ENCODE data around the gene PCNX3.

Gene PCNX3

DNA sequence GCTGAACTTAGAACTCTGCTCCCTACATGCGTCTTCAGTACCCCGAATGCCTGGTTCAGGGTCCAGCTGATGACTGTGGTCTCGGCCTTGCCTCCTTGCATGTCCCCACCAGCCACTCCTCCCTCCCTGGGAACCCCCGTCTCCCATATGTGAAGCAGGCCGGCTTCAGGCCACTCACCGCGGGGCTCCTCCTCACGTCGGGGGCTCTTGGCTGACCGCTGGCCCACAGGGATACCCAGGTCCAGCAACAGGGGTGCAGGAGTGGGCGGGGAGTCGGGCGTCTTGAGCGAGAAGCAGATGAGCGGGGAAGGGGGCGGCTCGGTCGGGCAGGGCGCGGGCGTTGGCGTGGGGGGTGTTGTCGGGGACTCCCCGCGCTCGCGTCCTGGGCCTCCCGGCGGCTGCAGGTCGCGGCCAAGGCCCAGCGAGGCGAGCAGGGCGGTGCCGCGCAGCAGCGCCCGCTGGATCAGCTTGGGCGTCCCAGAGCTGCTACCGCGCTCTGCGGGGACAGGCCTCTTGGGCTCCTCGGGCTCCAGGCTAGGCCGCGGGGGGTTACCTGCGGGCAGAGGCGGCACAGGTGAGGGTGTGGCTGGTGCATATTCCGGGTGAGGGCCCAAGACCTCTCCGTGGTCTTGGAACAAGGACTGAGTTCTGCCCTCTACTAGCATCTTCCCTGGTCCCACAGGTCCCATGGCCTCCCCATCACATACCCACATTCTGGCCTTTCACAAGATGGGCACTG is 16.2 kb upstream of the PCNX3 start:
- no peak for DNase-seq (ENCODE audit: low read depth)

DNA sequence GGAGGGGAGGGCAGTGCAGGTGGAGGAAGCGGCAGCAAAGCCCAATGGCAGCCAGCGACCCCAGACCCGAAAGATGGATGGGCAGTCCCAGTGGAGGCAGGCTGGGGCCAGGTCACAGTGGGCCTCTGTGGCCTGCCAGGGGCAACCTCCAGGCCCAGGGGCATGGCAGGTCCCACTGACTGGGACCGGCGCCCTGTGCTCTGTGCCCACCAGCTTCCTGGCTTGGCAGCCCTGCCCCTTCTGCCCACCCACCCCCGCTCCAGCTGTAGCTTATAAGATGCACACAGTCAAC is 15.7 kb upstream of the PCNX3 start:
- no peak for DNase-seq (ENCODE audit: low read depth)

DNA sequence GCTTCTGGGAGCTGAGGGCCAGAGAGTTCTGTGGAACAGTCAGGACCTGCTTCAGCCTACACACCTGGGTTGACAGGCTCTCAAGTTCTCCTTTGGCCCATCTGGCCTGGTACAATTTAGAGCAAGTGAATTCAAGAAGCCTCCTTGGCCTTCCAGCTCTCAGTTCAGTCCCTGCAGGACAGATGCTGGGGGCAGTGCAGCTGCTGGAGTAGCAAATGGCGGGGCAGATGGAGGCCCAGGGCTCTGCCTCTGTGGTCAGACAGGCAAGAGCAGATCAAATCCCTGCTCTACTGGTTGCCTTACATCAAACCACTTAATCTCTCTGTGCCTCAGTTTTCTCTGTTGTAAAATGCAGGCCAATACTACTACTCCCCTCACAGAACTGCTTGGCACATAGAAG is 11.3 kb upstream of the PCNX3 start:
- no peak for DNase-seq (ENCODE audit: low read depth)

DNA sequence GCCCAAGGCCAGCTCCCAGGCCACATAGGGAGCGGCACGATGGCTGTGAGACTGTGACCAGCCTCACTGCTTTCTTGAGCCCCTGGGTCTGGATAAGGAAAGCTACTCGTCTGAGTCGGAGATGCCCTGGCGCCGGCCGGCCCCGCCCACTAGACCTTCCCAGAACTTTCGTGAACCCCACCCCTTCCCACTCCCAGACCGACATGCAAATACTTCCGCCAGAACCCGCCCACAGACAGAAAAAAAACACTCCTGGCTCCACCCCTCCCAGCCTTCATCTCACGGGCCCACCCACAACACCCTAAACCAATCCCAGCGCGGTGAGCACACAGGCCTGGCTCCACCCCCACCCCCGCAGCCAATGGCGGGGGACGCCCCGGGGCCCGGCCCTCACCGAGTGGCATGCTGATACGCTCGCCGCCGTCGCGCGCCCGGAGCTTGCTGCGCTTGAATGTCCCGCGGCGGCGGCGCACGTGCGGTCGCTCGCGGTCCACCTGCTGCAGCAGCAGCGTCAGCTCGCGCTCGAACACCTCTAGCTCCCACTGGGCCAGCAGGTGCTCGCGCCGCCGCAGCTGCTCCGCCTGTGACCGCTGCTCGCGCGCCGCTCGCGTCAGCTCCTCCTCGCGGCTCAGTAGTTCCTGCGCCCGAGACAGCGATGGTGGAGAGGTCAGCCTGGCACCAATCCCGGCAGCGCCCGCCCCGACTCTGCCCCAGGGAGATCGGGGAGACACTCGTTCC is 8.5 kb upstream of the PCNX3 start:
- DNase-seq (ENCODE audit: low read depth) = no peak

DNA sequence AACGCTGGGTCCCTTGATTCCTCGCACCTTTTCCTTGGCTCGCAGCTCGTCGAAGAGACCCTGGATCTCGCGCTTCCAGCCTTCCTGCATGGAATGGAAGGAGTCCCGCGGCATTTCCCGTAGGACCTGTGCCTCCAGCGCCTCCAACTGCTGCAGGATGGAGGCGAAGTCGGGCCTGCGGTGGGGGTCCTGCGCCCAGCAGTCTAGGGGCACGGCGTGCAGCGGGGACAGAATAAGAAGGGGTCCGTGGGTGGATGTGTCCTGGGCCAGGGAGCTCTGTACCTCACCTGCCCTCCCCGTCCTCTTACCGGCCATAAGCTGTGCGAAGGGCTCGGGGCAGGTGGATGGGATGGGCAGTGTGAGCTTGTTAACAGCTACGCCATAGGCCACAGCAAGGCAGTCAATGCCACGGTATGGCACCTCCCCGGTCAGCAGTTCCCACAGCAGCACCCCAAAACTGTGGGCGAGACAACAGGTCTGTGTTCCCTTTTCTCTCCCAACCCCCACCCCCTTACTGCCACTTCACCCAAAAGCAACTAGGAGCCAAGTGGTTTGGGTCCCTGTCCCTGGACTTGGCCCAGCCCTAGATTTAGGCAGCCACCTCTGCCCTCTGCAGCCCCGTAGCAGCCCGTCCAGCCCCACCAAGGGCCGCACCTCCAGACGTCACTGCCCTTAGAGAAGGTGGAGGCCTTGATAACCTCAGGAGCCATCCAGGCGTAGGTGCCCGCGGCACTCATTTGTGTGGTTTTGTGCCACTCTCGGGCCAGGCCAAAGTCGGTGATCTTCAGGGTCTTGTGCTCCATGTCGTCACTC is 7.8 kb upstream of the PCNX3 start:
- no peak for DNase-seq (ENCODE audit: low read depth)

DNA sequence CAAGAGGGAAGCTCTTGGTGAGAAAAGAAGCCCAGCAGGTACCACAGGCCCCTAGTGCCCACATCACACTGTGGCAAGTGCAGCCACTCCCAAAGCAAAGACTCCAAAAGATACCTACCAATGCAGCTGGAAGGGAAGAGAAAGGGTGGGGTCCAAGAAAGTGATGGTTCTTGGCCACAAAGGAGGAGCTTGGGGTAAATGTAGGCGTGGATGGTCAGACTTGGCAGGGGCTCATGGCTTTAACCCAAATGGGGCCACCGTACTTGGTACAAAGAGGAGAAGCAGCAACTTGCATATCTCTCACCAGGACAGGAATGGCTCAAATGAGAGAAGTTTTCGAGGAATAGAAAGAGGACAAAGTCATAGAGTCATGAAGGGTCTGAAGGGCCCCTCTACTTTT is 6.3 kb upstream of the PCNX3 start:
- DNase-seq (ENCODE audit: low read depth) = no peak

DNA sequence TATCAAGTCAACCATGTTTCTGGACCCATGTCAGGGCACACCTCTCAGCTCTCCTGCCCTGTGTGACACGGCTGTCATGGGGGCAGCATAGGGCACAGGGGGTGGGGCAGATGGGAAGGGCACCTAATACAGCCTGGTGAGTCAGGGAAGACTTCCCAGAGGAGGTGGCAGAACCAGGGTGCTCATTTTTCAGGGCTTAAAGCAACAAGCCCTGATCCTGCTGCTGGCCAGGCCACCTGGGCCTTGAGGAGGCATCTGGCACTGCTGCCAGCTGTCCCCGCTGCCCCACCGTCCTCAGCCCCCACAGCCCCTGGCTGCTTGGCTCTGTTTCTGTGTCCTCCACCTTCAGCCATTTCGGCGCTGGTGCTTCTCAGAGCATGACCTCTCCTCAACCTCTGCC is 5.9 kb upstream of the PCNX3 start:
- no peak for DNase-seq (ENCODE audit: low read depth)

DNA sequence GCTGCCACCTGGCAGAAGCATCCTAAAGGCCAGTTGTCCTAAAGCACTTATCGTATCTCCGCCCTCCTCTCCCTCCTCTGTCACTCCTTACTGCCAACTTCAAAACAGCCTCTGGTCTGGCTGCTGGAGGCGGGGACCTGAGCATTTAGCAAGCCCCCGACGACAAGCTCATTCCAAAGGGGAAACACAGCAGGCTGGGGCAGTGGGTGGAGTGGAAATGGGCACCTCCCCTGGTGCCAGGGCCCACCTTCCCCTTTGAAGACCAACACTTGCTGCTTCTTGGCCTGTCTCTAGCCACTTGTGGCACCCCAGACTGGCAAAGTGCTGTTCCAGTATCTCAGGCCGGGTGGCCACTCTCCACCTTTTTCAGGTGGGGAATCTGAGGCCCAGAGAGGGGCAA is 5.2 kb upstream of the PCNX3 start:
- DNase-seq (ENCODE audit: low read depth) = no peak

DNA sequence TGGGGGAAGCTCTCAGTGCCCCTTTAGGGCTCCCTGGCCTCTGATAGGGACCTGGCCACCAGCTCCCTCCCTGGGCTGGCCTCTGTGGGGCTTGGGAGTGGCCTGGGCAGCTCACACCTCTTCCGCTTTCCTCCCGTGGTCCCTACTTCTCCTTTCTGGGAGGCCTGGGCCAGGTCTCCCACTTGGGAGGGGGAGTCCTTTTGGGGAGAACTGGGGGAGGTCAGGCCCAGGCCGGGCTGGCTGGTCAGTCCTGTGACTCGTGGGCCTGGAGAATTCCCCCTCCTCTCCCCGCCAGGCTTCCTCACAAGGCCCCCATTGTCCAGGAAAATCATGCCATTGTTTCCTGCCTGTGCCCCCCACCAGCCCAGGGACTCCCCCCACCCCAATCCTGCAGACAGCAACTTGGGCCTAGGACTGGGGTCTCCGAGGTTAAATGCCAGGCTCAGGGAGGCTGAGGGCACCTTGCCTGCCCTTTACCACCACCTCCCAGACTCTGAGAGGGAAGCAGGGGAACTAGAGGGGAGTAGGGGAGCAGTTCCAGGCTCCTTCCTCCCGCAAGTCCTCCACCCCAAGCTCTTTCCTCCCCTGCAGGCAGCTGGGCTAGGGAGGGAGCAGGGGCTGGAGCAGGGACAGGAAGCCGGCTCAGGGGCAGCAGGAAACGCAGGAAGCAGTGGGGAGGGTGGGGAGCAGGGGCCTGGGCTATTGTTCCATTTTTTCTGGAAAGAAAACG is 4.4 kb upstream of the PCNX3 start:
- DNase-seq (ENCODE audit: low read depth) = no peak

DNA sequence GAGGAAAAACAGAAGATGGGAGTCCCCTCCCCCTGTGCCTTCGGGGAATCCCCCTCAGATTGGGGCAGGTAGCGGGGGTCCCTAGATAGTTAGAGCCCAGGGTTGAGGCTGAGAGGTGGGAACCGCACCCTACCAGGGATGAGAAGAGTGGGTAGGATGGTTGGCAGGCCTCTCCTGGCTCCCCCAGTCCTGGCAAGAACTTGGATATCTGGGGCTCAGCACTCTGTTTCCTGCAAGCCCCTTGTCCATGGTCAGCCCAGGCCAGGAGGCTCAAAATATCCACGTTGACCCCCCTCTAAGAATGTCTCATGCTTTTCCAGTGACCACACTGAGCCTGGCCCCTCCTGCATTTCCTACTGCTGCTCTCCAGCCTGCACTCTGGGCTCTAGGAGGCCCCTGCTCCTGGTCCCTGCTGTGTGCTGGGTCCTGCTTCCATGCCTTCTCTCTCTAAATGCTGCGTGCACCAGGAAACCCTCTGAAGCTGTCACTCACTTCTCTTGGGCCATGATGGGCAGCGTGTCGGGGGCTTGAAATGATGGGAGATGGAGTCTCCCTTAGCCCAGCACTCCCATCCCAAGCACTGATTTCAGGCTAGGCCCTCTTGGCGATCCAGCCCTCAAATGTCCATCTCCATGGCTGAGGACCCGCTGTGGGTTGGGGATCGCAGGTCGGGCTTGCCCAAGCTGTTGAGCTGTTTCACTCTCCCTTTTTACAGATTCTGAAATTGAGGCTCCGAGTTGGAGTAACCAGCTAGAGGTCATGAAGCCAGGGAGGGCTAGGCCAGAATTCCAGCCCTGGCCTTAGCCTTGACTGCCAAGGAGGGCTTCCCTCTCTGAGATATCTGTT is 3.6 kb upstream of the PCNX3 start:
- no peak for DNase-seq (ENCODE audit: low read depth)

DNA sequence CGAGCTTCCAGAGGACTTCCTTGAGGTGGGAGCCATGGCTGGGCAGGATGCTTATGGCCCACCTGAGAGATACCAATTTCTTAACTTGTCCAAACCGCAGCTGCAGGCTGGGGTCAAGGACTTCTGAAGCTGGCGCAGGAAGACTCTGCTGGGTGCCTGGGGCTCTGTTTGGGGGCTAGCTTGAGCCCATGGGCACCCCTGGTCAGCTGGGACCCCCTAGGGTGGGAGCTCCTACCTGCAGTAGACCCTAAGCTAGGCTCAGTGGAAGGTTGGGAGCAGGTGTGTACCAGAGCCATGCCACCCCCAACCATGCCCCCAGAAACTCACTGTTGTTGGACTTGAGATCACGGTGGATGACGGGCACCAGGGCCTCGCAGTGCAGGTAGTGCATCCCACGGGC is 2.9 kb upstream of the PCNX3 start:
- no peak for DNase-seq (ENCODE audit: low read depth)

DNA sequence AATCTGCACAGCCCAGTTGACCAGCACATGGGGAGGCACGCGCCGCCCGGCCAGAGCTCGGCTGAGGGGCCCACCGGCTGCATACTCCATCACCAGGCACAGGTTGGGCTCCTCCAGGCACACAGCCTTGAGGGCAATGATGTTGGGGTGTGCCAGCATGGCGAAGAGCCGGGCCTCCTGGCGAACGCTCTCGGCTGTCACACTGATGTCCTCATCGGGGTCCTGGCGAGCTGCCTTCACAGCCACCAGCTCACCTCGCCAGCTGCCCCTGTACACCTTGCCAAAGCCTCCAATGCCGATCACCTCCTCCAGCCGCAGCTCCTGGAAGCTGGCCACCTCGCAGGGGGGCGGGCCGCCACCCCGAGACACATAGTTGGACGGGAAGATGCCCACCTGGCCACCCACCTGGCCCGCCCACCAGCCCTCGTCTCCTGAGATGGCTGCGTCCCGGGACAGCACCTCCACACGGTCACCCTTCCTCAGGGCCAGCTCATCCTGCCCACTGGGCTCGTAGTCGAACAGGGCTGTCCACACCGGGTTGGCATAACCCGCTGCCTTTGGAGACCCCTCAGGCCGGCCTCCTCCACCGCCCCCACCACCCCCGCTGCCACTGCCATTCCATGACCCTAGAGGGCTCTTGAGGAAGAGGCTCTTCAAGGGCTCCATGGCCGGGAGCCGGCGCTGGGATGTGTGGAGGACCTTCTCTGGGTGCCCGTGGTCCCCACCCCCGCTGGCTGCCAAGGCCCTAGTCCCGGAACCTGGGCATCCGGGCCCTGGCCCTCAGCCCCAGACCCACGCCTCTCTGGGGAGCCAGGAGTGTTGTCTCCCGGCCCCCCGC is 2.3 kb upstream of the PCNX3 start:
- no peak for DNase-seq (ENCODE audit: low read depth)

DNA sequence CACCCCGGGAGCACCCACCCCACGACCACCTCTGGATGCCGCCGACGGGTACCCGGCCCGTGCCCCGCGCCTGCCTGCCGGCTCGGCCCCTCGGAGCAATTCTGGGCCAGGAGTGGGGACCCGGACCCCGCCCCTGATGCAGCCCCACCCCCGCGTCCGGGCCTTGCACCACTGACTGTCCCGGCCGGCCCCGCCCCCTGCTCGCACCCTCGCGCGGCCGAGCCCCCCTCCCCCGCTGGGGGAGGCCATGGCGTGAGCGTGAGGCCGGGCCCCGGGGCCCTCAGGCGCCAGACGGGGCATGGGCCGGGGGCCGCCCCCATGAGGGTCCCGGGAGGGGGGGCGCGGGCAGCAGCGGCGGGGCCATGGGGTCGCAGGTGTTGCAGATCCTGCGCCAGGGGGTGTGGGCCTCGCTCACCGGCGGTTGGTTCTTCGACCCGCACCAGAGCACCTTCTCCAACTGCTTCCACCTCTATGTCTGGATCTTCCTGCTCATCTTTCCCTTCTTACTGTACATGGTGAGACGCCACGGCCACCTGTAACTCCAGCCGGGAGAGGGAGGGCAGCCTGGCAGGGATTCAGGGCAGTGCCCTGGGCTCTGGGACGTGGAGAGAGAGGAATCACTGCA is 486 bp downstream of the PCNX3 start:
- peak; percentile 24 for DNase-seq (ENCODE audit: low read depth)

DNA sequence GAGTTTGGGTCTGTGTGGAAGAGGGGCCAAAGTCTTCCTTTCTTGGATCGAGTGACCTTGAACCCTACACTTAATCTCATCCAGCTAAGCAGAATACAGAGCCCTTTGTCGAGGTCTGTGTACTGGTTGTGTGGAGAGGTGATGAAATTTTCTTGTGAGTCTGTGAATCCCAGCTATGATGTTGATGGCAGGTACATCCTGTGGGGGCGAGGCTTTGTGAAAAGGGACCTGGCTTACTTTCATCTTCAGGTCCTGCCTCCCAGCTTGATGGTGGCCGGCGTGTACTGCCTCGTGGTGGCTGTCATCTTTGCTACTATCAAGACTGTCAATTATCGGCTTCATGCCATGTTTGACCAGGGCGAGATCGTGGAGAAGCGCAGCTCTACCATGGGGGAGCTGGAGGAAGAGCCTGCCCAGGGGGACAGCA is 1.0 kb downstream of the PCNX3 start:
- no peak for DNase-seq (ENCODE audit: low read depth)

DNA sequence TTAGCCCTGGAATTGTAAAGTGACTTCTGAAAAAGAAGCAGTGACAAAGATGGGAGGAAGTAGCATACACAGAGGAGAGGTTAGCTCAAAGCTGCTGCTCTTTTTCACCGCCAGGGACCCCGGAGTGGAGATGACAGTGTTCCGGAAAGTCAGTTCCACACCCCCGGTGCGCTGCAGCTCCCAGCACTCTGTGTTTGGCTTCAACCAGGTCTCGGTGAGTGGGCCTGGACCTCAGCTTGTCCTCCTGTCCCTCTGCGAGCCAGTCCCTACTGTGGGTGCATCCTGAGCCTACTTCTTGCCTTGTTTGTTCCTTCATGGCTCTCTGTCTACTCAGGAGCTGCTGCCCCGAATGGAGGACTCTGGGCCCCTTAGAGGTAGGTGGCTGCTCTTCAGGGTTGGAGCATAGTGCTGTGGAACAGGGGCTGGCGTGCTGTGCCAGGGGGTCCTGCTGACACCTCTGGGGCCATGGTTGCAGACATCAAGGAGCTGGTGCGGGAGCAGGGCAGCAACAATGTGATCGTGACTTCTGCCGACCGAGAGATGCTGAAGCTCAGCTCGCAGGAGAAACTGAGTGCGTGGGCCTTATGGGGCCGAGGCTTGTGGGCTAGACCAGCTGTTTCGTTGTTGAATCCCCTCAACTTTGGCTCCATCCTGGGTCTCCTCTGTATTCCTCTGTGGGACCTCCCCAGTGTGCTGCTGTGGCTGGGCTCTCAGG is 1.7 kb downstream of the PCNX3 start:
- DNase-seq (ENCODE audit: low read depth) = no peak

DNA sequence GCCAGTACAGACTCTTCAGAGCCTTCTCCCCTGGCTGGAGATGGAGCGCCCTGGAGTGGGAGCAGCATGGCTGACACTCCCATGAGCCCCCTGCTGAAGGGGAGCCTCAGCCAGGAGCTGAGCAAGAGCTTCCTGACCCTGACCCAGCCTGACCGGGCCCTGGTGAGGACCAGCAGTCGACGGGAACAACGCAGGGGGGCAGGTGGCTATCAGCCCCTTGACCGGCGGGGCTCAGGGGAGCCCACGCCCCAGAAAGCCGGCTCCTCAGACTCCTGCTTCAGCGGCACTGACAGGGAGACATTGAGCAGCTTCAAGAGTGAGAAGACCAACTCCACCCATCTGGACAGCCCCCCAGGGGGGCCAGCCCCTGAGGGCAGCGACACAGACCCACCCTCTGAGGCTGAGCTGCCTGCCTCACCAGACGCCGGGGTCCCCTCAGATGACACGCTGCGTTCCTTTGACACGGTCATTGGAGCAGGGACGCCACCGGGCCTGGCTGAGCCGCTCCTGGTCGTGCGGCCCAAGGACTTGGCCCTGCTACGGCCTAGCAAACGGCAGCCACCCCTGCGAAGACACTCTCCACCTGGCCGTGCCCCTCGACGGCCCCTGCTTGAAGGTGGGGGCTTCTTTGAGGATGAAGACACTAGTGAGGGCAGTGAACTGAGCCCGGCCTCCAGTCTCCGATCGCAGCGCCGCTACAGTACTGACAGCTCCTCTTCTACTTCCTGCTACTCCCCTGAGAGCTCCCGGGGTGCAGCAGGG is 2.6 kb downstream of the PCNX3 start:
- no peak for DNase-seq (ENCODE audit: low read depth)

DNA sequence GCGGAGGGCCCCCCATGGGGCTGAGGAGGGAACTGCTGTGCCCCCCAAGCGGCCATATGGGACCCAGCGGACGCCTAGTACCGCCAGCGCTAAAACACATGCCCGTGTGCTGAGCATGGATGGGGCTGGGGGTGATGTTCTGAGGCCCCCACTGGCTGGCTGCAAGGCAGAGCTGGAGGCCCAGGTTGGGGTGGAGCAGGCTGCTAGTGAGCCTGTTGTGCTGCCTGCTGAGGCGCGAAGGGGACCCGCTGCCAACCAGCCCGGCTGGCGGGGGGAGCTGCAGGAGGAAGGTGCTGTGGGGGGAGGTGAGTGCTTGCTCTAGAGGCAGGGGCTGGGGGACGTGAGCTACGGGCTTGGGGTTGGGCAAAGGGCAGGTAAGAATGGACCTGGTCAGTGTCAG is 3.2 kb downstream of the PCNX3 start:
- no peak for DNase-seq (ENCODE audit: low read depth)

DNA sequence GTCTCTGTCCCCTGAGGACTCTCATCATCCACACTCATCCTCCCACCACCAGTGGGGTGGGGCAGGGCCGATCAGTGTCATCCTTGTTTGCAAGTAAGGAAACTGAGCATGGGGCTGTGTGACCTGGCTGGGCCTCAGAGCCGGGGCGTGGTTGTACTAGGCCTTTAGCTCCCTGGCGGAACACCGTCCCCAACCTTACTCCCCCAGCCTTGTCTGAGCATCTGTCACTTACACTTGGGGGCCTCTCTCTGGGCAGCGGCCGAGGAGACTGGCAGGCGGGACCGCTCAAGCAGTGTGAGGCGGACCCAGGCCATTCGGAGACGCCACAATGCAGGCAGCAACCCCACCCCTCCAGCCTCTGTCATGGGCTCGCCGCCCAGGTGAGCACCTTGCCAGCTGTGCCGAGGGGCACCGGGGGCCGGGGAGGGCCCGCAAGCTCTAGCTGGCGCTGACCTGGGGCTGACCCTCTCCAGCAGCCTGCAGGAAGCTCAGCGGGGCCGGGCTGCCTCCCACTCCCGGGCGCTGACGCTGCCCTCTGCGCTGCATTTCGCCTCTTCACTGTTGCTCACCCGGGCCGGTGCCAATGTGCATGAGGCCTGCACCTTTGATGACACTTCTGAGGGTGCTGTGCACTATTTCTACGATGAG is 3.8 kb downstream of the PCNX3 start:
- no peak for DNase-seq (ENCODE audit: low read depth)
